Stomach (tissue), 9 donors: ENCODE results near the gene NYAP2. TPM values are rescaled to one million over a fixed set of nuclear protein-coding genes. Genes with fewer than 3 reads are reported as not detected.

ENCODE experiments used
- DNase-seq, 2 donors: peaks; one replicate each; pipeline versions ENCODE4 v3.0.0 to v3.0.0-alpha.2; 2013 to 2019
- H3K27ac ChIP-seq, 5 donors: fragments of 200-600 bp in 4 of 5; sonication (generic) in 4 of 5; one replicate each; pipeline ENCODE4 v1.5.1; 2013 to 2019; ENCODE audit warnings: mild to moderate bottlenecking in 1 of 5, moderate library complexity in 1 of 5
- H3K27me3 ChIP-seq, 3 donors: fragments of 200-600 bp; sonication (generic); one replicate each; pipeline ENCODE4 v1.5.1; 2017 to 2019; ENCODE audit warnings: mixed run types in 1 of 3
- H3K36me3 ChIP-seq, 4 donors: fragments of 200-600 bp; sonication (generic); 1 replicate in 3 of 4; 2 replicates in 1 of 4; pipeline ENCODE4 v1.5.1; 2016 to 2019
- H3K4me1 ChIP-seq, 4 donors: fragments of 200-600 bp; sonication (generic); one replicate each; pipeline ENCODE4 v1.5.1; 2016 to 2019
- H3K4me3 ChIP-seq, 4 donors: fragments of 200-600 bp; sonication (generic) in 3 of 4; one replicate each; pipeline ENCODE4 v1.5.1; 2016 to 2019; ENCODE audit warnings: mild to moderate bottlenecking in 1 of 4
- H3K9me3 ChIP-seq, 4 donors: fragments of 200-600 bp; sonication (generic); one replicate each; pipeline ENCODE4 v1.5.1; 2016 to 2019
- EP300 ChIP-seq: sonication (generic); formaldehyde crosslinking; IDR thresholded peaks from one replicate; pipeline ENCODE4 v1.6.1; 2017; ENCODE audit warnings: antibody characterized with exemption
- POLR2A ChIP-seq, 4 donors: fragments of 450-650 bp; IDR thresholded peaks; one replicate each; pipeline ENCODE4 v1.6.1; 2016; ENCODE audit warnings: antibody characterized with exemption in 4 of 4, control low read depth in 2 of 4, mild to moderate bottlenecking in 1 of 4, moderate library complexity in 1 of 4
- POLR2AphosphoS5 ChIP-seq, 3 donors: sonication (generic); formaldehyde crosslinking; IDR thresholded peaks; one replicate each; pipeline ENCODE4 v1.6.1; 2016; ENCODE audit warnings: antibody characterized with exemption in 3 of 3
- WGBS, 5 donors: extraction: QIAGEN DNeasy Blood & Tissue Kit in 3 of 5; methylation state at CpG; one replicate each; pipeline versions ENCODE4 v1.1.5 to v1.1.7; 2013 to 2018; 5-methylcytosine and 5-hydroxymethylcytosine counted together
- intact Hi-C: fragments of 100-400 bp; cut with DNase I; formaldehyde crosslinking; loops from one replicate; pipeline ENCODE4 v1.15.1; 2023; ENCODE audit warnings: low total_unique reads
- polyA plus RNA-seq, 3 donors: library from polyadenylated mRNA; stranded (reverse); fragments of 200-250 nt; gene quantifications; one replicate each; pipeline ENCODE4 v1.2.3, GENCODE V29; 2013
- total RNA-seq, 5 donors: library from RNA; depleted of rRNA; stranded (reverse); fragments of >200 nt; gene quantifications; one replicate each; pipeline versions ENCODE4 v1.1.0 to v1.2.3, GENCODE V29; 2014 to 2016
- TF ChIP-seq, protein P1 (sequence below), 7 experiments: fragments of 450-650 bp in 4 of 7; fragments of 200-600 bp in 3 of 7; sonication (generic) in 3 of 7; IDR thresholded peaks; one replicate each; pipeline ENCODE4 v1.5.1; 2016 to 2019; ENCODE audit warnings: antibody characterized with exemption in 7 of 7, control low read depth in 2 of 7, mild to moderate bottlenecking in 1 of 7
- donor health status: healthy with polysubstance abuse.
- donor health status: Bipolar disorder and iron deficiency.
- donor health status: healthy.

Gene NYAP2
- total and polyA plus RNA-seq, 8 donors = under 0.01 to 0.18 (median 0.03) TPM; not detected in 5

DNA sequence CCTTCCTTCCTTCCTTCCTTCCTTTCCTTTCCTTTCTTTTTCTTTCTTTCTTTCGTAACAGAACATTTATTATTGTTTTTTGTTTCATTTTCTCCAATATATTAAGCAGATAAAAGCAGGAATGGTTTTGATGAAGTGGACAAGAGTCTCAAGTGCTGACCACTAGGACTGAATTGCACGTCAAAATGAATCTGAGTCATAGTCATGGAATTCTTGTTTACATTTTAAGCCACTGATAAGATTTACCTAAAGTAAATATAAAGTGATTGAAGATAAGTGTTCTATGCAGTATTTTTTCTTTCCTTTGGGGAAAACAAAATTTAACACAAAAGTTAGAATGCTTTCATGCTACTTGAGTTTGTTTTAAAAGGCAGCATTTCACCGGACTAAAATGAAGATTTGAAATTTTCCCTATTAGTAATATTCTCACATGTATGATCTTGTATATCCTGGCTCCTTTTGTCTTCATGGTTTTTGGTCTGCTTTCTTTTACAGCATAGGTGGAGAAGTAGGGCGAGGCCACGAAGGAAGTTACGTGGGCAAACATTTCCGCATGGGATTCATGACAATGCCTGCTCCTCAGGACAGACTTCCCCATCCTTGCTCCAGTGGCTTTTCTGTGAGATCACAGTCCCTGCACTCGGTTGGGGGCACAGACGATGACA lies 113.5 kb downstream of the NYAP2 start:
- intact Hi-C loops = no loop called here
- H3K4me1 ChIP-seq = peaks cover 0 to 7% (median 4%) of the 10 kb centered on the region in 4 donors
- H3K36me3 ChIP-seq = no peaks in the 10 kb centered on the region
- no peak overlapping the region for H3K4me3 ChIP-seq
- TF ChIP-seq POLR2A (IDR thresholded peaks at IDR 0.05) (no peak), POLR2AphosphoS5 (IDR thresholded peaks at IDR 0.05) (no peak), EP300 (no peak)
- TF ChIP-seq, protein P1, sequence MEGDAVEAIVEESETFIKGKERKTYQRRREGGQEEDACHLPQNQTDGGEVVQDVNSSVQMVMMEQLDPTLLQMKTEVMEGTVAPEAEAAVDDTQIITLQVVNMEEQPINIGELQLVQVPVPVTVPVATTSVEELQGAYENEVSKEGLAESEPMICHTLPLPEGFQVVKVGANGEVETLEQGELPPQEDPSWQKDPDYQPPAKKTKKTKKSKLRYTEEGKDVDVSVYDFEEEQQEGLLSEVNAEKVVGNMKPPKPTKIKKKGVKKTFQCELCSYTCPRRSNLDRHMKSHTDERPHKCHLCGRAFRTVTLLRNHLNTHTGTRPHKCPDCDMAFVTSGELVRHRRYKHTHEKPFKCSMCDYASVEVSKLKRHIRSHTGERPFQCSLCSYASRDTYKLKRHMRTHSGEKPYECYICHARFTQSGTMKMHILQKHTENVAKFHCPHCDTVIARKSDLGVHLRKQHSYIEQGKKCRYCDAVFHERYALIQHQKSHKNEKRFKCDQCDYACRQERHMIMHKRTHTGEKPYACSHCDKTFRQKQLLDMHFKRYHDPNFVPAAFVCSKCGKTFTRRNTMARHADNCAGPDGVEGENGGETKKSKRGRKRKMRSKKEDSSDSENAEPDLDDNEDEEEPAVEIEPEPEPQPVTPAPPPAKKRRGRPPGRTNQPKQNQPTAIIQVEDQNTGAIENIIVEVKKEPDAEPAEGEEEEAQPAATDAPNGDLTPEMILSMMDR (IDR thresholded peaks at IDR 0.05) = no peak
- H3K9me3 ChIP-seq = no peaks in the 10 kb centered on the region
- 46 to 63% (median 51%) methylated on average over 9 of the region's 9 CpGs for WGBS, 5 donors
- DNase-seq = peak in 1 of 2 donors; percentile 26
- no peak overlapping the region for H3K27ac ChIP-seq
- no peaks in the 10 kb centered on the region for H3K27me3 ChIP-seq

- Histone ChIP-seq H3K9me3 (no peaks in the 10 kb centered on the region), H3K36me3 (no peaks in the 10 kb centered on the region), H3K27me3 (no peaks in the 10 kb centered on the region), H3K27ac (no peak overlapping the region), H3K4me1 (peaks cover 0 to 7% (median 4%) of the 10 kb centered on the region in 4 donors), H3K4me3 (no peak overlapping the region)
- intact Hi-C loops = no loop called here
- no peak for DNase-seq
- TF ChIP-seq POLR2AphosphoS5 (IDR thresholded peaks at IDR 0.05) = no peak
- TF ChIP-seq EP300 = no peak
- TF ChIP-seq POLR2A (IDR thresholded peaks at IDR 0.05) = no peak
- TF ChIP-seq, protein P1 (IDR thresholded peaks at IDR 0.05) = no peak
These were observed 115.5 kb downstream of the NYAP2 start for GRCh38 chr2:225515033-225515432.

GRCh38 chr2:225526760-225527390 lies 127.4 kb downstream of the NYAP2 start:
- intact Hi-C loops = no loop called here
- TF ChIP-seq POLR2AphosphoS5 (IDR thresholded peaks at IDR 0.05) (no peak), EP300 (no peak), POLR2A (IDR thresholded peaks at IDR 0.05) (no peak)
- TF ChIP-seq, protein P1 (IDR thresholded peaks at IDR 0.05) = no peak
- H3K36me3 ChIP-seq = no peaks in the 10 kb centered on the region
- no peaks in the 10 kb centered on the region for H3K27me3 ChIP-seq
- H3K9me3 ChIP-seq = no peaks in the 10 kb centered on the region
- H3K4me1 ChIP-seq = no peaks in the 10 kb centered on the region
- DNase-seq = no peak
- no peak overlapping the region for H3K4me3 ChIP-seq
- H3K27ac ChIP-seq = no peak overlapping the region
- WGBS, 5 donors = 78 to 84% (median 84%) methylated on average over 4 of the region's 4 CpGs

- Histone ChIP-seq H3K4me1 (no peaks in the 10 kb centered on the region), H3K36me3 (no peaks in the 10 kb centered on the region), H3K9me3 (no peaks in the 10 kb centered on the region), H3K27me3 (no peaks in the 10 kb centered on the region), H3K4me3 (no peak overlapping the region), H3K27ac (no peak overlapping the region)
- no peak for DNase-seq
- intact Hi-C loops = no loop called here
- WGBS, 5 donors = 49 to 74% (median 63%) methylated on average over 3 of the region's 3 CpGs
- TF ChIP-seq EP300 (no peak), POLR2AphosphoS5 (IDR thresholded peaks at IDR 0.05) (no peak), POLR2A (IDR thresholded peaks at IDR 0.05) (no peak)
- TF ChIP-seq, protein P1 (IDR thresholded peaks at IDR 0.05) = no peak
These were observed 132.0 kb downstream of the NYAP2 start for GRCh38 chr2:225531559-225531958.
